Skeletal muscle cell (primary cell): ENCODE results near the gene WSCD2.

ENCODE experiments used
- DNase-seq: peaks from one replicate; pipeline ENCODE4 v3.0.0-alpha.2; 2010; ENCODE audit warnings: low read depth
- H3K4me3 ChIP-seq: 2 replicates; pipeline ENCODE4 v1.5.1; 2011; ENCODE audit warnings: low read depth, mild to moderate bottlenecking, control low read depth, low read length, moderate library complexity

The WSCD2 gene

GRCh38 chr12:108104657-108105056 lies 24.4 kb upstream of the WSCD2 start:
- H3K4me3 ChIP-seq = no peak overlapping the region
- DNase-seq = no peak

DNA sequence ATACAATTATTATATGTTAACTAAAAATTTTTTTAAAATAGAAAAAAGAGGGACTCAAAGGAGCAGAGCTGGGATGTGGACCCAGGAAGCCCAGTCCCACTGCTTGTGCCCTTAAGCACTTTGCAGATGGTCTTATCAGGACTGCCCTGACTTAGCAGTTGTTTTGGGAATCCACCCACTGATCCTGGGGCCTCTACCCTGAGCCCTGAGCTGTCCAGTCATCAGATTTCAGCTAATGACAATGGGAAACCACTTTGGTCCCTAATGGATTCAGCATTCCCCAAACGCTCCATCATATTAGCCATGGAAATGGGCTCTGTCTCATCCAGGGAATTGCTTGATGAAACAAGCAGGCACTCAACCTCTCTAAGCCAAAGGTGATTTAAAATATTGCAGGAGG lies 22.5 kb upstream of the WSCD2 start:
- no peak overlapping the region for H3K4me3 ChIP-seq
- DNase-seq = no peak

DNA sequence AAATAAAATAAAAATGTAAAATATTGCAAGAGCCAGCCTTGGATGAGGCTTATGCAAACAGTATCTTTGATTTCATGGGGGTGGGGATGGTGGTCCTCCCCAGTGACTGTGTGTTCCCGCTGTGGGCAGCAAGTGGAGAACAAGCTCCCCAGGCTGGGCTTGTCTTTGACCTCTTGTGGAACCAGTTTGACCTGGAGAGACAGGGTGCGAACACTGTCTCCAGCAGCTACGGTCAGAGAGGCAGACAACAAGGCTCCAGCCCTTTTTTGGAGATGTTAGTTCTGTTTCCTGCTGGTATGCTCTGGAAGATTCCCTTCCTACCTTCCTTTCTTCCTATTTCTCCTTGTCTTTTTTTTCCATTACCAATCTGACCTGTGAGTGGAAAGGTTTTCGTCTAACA lies 21.8 kb upstream of the WSCD2 start:
- H3K4me3 ChIP-seq = no peak overlapping the region
- DNase-seq = no peak

GRCh38 chr12:108109504-108109903 lies 19.6 kb upstream of the WSCD2 start:
- no peak for DNase-seq
- no peak overlapping the region for H3K4me3 ChIP-seq

GRCh38 chr12:108109954-108110353 lies 19.1 kb upstream of the WSCD2 start:
- no peak overlapping the region for H3K4me3 ChIP-seq
- DNase-seq = no peak

- H3K4me3 ChIP-seq = no peak overlapping the region
- no peak for DNase-seq
Measured at GRCh38 chr12:108110844-108111243, 18.2 kb upstream of the WSCD2 start.

DNA sequence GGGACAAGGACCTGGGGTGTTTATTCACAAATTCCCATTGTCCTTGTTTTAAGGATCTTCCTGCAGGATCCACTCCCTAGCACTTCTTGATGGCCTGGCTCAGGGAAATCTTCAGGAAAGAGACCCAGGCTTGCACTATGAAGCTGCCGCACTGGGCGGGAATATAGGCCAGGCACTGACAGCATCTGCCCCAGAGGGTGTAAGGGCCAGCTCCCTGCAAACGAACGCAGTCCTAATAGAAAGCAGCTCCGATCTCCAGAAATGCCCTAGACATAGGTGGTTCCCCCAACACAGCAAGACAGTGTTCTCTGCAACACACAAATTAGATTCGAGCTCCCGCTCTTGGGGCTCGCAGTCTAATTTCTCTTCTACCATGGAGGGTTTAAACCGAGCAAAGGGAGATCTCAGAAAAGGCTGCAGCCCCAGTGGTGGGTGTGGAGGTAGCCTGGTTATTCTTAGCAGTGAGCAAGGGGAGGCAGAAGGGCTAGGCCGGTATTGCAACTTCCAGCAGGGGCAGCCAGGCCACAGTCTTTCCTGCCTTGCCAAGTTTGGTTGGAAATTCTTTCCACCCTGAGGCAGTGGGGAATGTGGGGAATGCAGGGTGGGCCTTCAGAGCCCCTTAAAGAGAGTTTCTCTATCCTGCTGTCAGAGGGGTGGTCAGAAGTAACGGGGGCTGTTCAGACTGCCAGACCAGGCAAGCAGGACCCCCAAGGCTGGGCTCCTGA lies 16.1 kb upstream of the WSCD2 start:
- DNase-seq = no peak

GRCh38 chr12:108115123-108116121 lies 13.7 kb upstream of the WSCD2 start:
- no peak for DNase-seq

More for the DNA sequence above, 16.1 kb upstream of the WSCD2 start:
- no peak overlapping the region for H3K4me3 ChIP-seq

DNA sequence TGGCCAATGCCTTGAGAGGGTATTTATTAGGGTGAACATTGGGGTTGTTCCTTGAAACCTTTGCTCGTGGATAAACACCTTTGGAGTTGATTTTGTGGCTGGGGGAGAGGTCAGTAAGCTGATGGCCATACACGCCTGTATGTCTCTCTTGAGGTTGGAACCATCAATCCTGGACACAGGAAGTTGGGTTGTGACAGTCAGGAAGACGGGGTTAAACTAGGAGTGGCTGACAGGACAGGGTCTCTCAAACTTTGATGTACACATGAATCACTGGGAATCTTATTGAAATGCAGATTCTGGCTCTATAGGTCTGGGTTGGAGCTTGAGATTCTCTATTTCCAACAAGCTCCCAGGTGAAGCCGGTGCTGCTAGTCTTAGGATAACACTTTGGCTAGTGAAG lies 12.8 kb upstream of the WSCD2 start:
- no peak overlapping the region for H3K4me3 ChIP-seq
- DNase-seq = no peak

More at GRCh38 chr12:108115123-108116121, 13.7 kb upstream of the WSCD2 start:
- H3K4me3 ChIP-seq = no peak overlapping the region

GRCh38 chr12:108116699-108117098 lies 12.4 kb upstream of the WSCD2 start:
- no peak for DNase-seq
- no peak overlapping the region for H3K4me3 ChIP-seq

- no peak overlapping the region for H3K4me3 ChIP-seq
- no peak for DNase-seq
Measured at GRCh38 chr12:108117163-108117849, 11.8 kb upstream of the WSCD2 start.

DNA sequence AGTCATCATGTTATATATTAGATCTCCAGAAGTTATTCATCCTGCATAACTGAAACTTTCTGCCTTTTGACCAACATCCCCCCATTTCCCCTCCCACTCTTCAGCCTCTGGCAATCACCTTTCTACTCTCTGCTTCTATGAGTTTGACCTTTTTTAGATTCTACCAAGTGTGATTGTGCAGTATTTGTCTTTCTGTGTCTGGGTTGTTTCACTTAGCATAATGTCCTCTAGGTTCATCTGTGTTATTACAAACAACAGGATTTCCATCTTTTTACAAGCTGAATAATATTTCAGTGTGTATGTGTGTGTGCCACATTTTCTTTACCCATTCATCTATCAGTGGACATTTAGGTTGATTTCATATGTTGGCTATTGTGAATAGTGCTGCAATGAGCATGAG lies 11.2 kb upstream of the WSCD2 start:
- H3K4me3 ChIP-seq = no peak overlapping the region
- DNase-seq = no peak

DNA sequence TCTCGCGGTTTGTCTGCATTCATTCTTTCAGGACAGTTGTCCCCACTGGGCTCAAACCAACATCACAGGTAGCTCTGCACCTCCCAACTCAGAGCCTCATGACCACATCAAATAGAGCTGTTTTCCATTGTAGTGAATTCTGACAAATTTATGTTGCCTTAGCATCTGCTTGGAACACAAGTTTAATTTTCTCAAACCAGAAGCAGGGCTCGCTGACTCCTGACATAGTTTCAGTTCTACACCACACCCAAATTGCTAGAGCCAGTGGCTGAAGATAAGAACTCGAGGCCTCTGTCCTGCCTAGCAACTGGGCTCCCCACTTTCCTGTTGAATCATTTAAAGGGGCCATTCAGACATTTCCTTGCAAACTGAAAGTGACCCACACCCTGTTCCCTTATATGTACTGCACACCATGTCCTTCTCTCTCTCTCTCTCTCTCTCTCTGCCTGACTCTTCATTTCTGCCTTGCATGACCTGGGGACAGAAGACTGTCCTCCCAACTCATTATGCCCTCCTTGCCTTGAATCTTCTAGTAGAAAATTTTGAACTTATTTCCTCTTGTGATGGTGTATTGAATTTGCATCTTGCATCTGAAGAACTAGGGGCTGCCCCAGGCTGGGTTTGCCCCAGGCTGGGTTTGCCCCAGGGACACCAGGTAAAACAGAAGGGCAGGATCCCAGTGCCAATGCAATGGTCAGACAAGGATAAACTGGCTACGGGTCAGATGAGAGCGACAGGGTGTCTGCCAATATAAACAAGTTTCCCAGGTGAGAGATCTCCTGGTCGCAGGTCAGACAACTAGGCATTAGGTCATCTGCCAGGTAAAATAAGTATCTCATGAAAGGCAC lies 9.7 kb upstream of the WSCD2 start:
- no peak overlapping the region for H3K4me3 ChIP-seq
- DNase-seq = no peak

GRCh38 chr12:108119974-108120862 lies 8.9 kb upstream of the WSCD2 start:
- DNase-seq = no peak
- no peak overlapping the region for H3K4me3 ChIP-seq

DNA sequence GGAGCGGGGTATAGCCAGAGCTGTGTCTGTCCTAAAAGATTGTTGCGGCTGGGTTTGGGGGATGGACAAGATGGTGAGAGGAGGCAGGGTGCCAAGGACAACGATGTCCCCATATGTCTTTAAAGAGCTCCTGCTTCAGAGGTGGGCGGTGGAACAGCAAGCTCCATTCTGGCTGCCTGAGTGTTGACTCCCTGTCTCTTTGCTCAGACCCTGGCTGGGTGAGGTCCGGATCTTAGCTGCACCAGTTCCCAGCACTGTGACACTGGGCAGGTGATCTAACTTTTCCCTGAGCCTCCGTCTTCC lies 8.3 kb upstream of the WSCD2 start:
- H3K4me3 ChIP-seq = no peak overlapping the region
- DNase-seq = no peak

- no peak overlapping the region for H3K4me3 ChIP-seq
Measured at GRCh38 chr12:108121320-108121719, 7.8 kb upstream of the WSCD2 start.

GRCh38 chr12:108121728-108122471 lies 7.2 kb upstream of the WSCD2 start:
- no peak overlapping the region for H3K4me3 ChIP-seq
- DNase-seq = no peak

More at GRCh38 chr12:108121320-108121719, 7.8 kb upstream of the WSCD2 start:
- DNase-seq = no peak

- H3K4me3 ChIP-seq = no peak overlapping the region
- DNase-seq = no peak
Measured at GRCh38 chr12:108122644-108123043, 6.4 kb upstream of the WSCD2 start.
